IMR-90 (cell line): Measurements from ENCODE around the gene ZNF219. TPM values are rescaled to one million over a fixed set of nuclear protein-coding genes. Genes with fewer than 3 reads are reported as not detected.

Source experiments
- ATAC-seq: fragments of 200-7000 bp; cut with Tn5 transposase; 2 replicates; pipeline ENCODE4 v1.9.1; 2020; ENCODE audit warnings: low read depth, mild to moderate bottlenecking, moderate library complexity
- BruUV-seq: library from RNA; stranded (reverse); fragments of 400-500 nt; replicated peaks from 2 replicates; lab custom pipeline; 2021; lab: Mats Ljungman, UMichigan
- CTCF ChIA-PET: fragments of 300-600 bp; formaldehyde crosslinking; extraction: SDS; loops from one replicate; lab custom pipeline; 2021; ENCODE audit warnings: antibody characterized with exemption; lab: Yijun Ruan, JAX
- POLR2A ChIA-PET: fragments of 300-600 bp; sonication (Branson Sonifier 250); formaldehyde crosslinking; loops from one replicate; lab custom pipeline; 2022; ENCODE audit warnings: antibody characterized with exemption; ENCODE audit not compliant: unreplicated experiment; lab: Charles Lee
- DNase-seq: peaks from one replicate; pipeline ENCODE4 v3.0.0; 2013
- H2AFZ ChIP-seq: replicated peaks from 2 replicates; pipeline ENCODE3; 2013; ENCODE audit warnings: low read length, mild to moderate bottlenecking; ENCODE audit not compliant: poor library complexity
- H2AK5ac ChIP-seq: 2 replicates; pipeline ENCODE4 v1.6.1; 2013; ENCODE audit warnings: low read depth, low read length, inconsistent platforms
- H2AK9ac ChIP-seq: replicated peaks from 2 replicates; pipeline ENCODE3; 2013; ENCODE audit warnings: mild to moderate bottlenecking, low read depth, low read length, moderate library complexity; ENCODE audit not compliant: poor library complexity
- H2BK120ac ChIP-seq: 2 replicates; pipeline ENCODE4 v1.6.1; 2013; ENCODE audit warnings: low read depth, low read length, inconsistent platforms
- H2BK15ac ChIP-seq: 3 replicates; pipeline ENCODE4 v1.6.1; 2013; ENCODE audit warnings: low read depth, low read length, inconsistent platforms
- H2BK20ac ChIP-seq: 2 replicates; pipeline ENCODE4 v1.6.1; 2013; ENCODE audit warnings: low read depth, mild to moderate bottlenecking, inconsistent platforms, low read length, moderate library complexity
- H2BK5ac ChIP-seq: 2 replicates; pipeline ENCODE4 v1.6.1; 2013; ENCODE audit warnings: mild to moderate bottlenecking, low read depth, low read length, inconsistent platforms; ENCODE audit not compliant: poor library complexity, severe bottlenecking
- H3K14ac ChIP-seq: replicated peaks from 2 replicates; pipeline ENCODE4 v1.6.1; 2013; ENCODE audit warnings: low read depth, low read length, inconsistent platforms
- H3K18ac ChIP-seq: 2 replicates; pipeline ENCODE4 v1.6.1; 2013; ENCODE audit warnings: low read depth, low read length, control low read depth
- H3K23ac ChIP-seq: 2 replicates; pipeline ENCODE4 v1.6.1; 2013; ENCODE audit warnings: low read depth, low read length, inconsistent platforms
- H3K27ac ChIP-seq: 2 replicates; pipeline ENCODE4 v1.5.1; 2013; ENCODE audit warnings: mild to moderate bottlenecking, control low read depth, low read length; ENCODE audit not compliant: insufficient read depth
- H3K27me3 ChIP-seq: 2 replicates; pipeline ENCODE4 v1.6.1; 2013; ENCODE audit warnings: low read length; ENCODE audit not compliant: control insufficient read depth, insufficient read depth
- H3K36me3 ChIP-seq: 2 replicates; pipeline ENCODE4 v1.6.1; 2013; ENCODE audit warnings: low read length, mixed read lengths; ENCODE audit not compliant: control insufficient read depth, insufficient read depth
- H3K4ac ChIP-seq: 2 replicates; pipeline ENCODE4 v1.6.1; 2013; ENCODE audit warnings: low read depth, low read length, inconsistent platforms
- H3K4me1 ChIP-seq: 2 replicates; pipeline ENCODE4 v1.6.1; 2013; ENCODE audit warnings: low read length, mixed read lengths; ENCODE audit not compliant: control insufficient read depth, insufficient read depth
- H3K4me2 ChIP-seq: 2 replicates; pipeline ENCODE4 v1.6.1; 2013; ENCODE audit warnings: low read depth, mild to moderate bottlenecking, control low read depth, low read length, moderate library complexity
- H3K4me3 ChIP-seq: 2 replicates; pipeline ENCODE4 v1.5.1; 2013; ENCODE audit warnings: low read depth, mild to moderate bottlenecking, control low read depth, low read length, moderate library complexity; ENCODE audit not compliant: insufficient read depth
- H3K56ac ChIP-seq: 2 replicates; pipeline ENCODE4 v1.6.1; 2013; ENCODE audit warnings: low read length, inconsistent platforms; ENCODE audit not compliant: insufficient read depth; ENCODE audit errors: extremely low read depth
- H3K79me1 ChIP-seq, 2 experiments: 2 replicates each; pipeline ENCODE4 v1.6.1; 2013; ENCODE audit warnings: low read length in 2 of 2, inconsistent platforms in 1 of 2, low read depth in 1 of 2
- H3K9ac ChIP-seq: 2 replicates; pipeline ENCODE4 v1.6.1; 2013; ENCODE audit warnings: low read depth, low read length, control low read depth
- H3K9me1 ChIP-seq: 2 replicates; pipeline ENCODE4 v1.6.1; 2013; ENCODE audit warnings: low read length, inconsistent platforms; ENCODE audit not compliant: insufficient read depth
- H3K9me3 ChIP-seq: 2 replicates; pipeline ENCODE4 v1.6.1; 2013; ENCODE audit warnings: low read length; ENCODE audit not compliant: control insufficient read depth, insufficient read depth
- H4K20me1 ChIP-seq: 2 replicates; pipeline ENCODE4 v1.6.1; 2013; ENCODE audit warnings: low read length, inconsistent platforms; ENCODE audit not compliant: insufficient read depth
- H4K5ac ChIP-seq: 2 replicates; pipeline ENCODE4 v1.6.1; 2013; ENCODE audit warnings: mild to moderate bottlenecking, low read depth, low read length, control low read depth
- H4K8ac ChIP-seq, 2 experiments: 2 replicates each; pipeline ENCODE4 v1.6.1; 2013; ENCODE audit warnings: low read depth in 2 of 2, low read length in 2 of 2, control low read depth in 1 of 2, inconsistent platforms in 1 of 2
- H4K91ac ChIP-seq: 2 replicates; pipeline ENCODE4 v1.6.1; 2013; ENCODE audit warnings: low read depth, low read length, inconsistent platforms; ENCODE audit not compliant: insufficient read depth
- BHLHE40 ChIP-seq: fragments of 150-350 bp; IDR thresholded peaks from 2 replicates; pipeline ENCODE4 v1.6.1; 2016; ENCODE audit warnings: mild to moderate bottlenecking, low read depth, low read length
- CHD1 ChIP-seq: IDR thresholded peaks from 2 replicates; pipeline ENCODE4 v1.6.1; 2012; ENCODE audit warnings: low read depth, low read length, improper control_type of control experiment
- MAFK ChIP-seq: IDR thresholded peaks from 2 replicates; pipeline ENCODE4 v1.6.1; 2012; ENCODE audit warnings: low read depth, low read length, improper control_type of control experiment
- MAZ ChIP-seq: IDR thresholded peaks from 2 replicates; pipeline ENCODE4 v1.6.1; 2012; ENCODE audit warnings: low read depth, mild to moderate bottlenecking, low read length, improper control_type of control experiment, moderate library complexity, borderline replicate concordance
- MXI1 ChIP-seq: IDR thresholded peaks from 2 replicates; pipeline ENCODE4 v1.6.1; 2012; ENCODE audit warnings: low read depth, mild to moderate bottlenecking, low read length, moderate library complexity, borderline replicate concordance
- NFE2L2 ChIP-seq: fragments of 150-350 bp; IDR thresholded peaks from 2 replicates; pipeline ENCODE4 v1.6.1; 2016; ENCODE audit warnings: low read depth, mild to moderate bottlenecking, low read length
- RFX5 ChIP-seq: IDR thresholded peaks from 2 replicates; pipeline ENCODE4 v1.8.0; 2012; ENCODE audit warnings: low read depth, mild to moderate bottlenecking, low read length, moderate library complexity
- WGBS, 2 experiments: methylation state at CpG; one replicate each; pipeline versions ENCODE4 v1.1.5 to v1.1.7; 2013; ENCODE audit warnings: missing lambda C conversion rate in 2 of 2; ENCODE audit not compliant: insufficient read length in 1 of 2; ENCODE audit errors: extremely low coverage in 2 of 2; 5-methylcytosine and 5-hydroxymethylcytosine counted together
- dilution Hi-C: fragments of 300-500 bp; cut with HindIII; formaldehyde crosslinking; loops from one replicate; pipeline ENCODE4 v1.14.3; 2018; ENCODE audit warnings: low sequenced_read_pairs; ENCODE audit not compliant: unreplicated experiment
- in situ Hi-C: fragments of 300-500 bp; cut with MboI; formaldehyde crosslinking; loops from 3 replicates; pipeline ENCODE4 v1.14.3; 2019; ENCODE audit warnings: low sequenced_read_pairs, inconsistent platforms, mixed read lengths
- intact Hi-C: fragments of 100-400 bp; cut with micrococcal nuclease; formaldehyde crosslinking; loops from 2 replicates; pipeline ENCODE4 v1.10.0; 2022
- polyA plus RNA-seq, 3 experiments: library from polyadenylated mRNA; depleted of rRNA; stranded (reverse); fragments of >200 nt; gene quantifications; 2 replicates each; pipeline ENCODE4 v1.2.3, GENCODE V29; 2012; ENCODE audit warnings: low replicate concordance in 1 of 3
- total RNA-seq: library from RNA; depleted of rRNA; stranded (reverse); fragments of >200 nt; gene quantifications from 2 replicates; pipeline ENCODE4 v1.2.3, GENCODE V29; 2012
- TF ChIP-seq, protein P1 (sequence below): fragments of 150-350 bp; IDR thresholded peaks from 2 replicates; pipeline ENCODE4 v1.6.1; 2017; ENCODE audit warnings: mild to moderate bottlenecking, antibody characterized with exemption, low read length, low read depth

The ZNF219 gene
- total and polyA plus RNA-seq, 2 of the 4 experiments (the other 2 are of a cell fraction) = 0.90 to 3.8 TPM

DNA sequence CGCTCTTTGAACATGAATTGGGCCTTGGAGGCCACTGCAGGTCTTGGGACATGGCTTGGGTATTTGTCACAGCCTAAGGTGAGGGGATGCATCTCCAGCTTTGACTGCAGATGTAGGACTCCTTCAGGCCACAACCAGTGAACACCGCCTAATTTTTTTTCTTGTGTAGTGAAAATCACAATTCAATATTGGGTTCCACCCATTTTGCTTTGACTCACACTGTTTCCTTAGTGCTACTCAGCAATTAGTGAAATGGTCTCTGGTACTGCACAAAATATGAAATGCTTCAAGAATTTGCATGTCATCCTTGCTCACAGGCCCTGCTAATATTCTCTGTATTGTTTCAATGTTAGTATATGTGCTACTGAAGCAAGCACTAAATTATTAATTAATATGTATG is 14.9 kb upstream of the ZNF219 start:
- dilution Hi-C loops (no loop called here), intact Hi-C loops (no loop called here), in situ Hi-C loops (no loop called here)
- Histone ChIP-seq H2AFZ (no peak overlapping the region), H3K4me1 (no peaks in the 10 kb centered on the region), H3K18ac (no peak overlapping the region), H3K9ac (no peak overlapping the region), H4K20me1 (no peaks in the 10 kb centered on the region), H4K91ac (no peak overlapping the region), H3K56ac (no peak overlapping the region), H3K27ac (no peak overlapping the region), H3K36me3 (no peaks in the 10 kb centered on the region), H3K4me2 (no peak overlapping the region), H4K5ac (no peak overlapping the region), H2AK9ac (no peak overlapping the region), H2BK5ac (no peak overlapping the region), H2BK120ac (no peak overlapping the region), H3K4me3 (no peak overlapping the region), H3K14ac (no peak overlapping the region), H3K23ac (no peak overlapping the region), H2BK20ac (no peak overlapping the region), H3K4ac (no peak overlapping the region), H3K79me1 (no peaks in the 10 kb centered on the region), H3K9me1 (no peaks in the 10 kb centered on the region), H2AK5ac (no peak overlapping the region), H3K27me3 (no peaks in the 10 kb centered on the region), H2BK15ac (no peak overlapping the region), H3K9me3 (no peaks in the 10 kb centered on the region), H4K8ac (no peak overlapping the region)
- ATAC-seq (no peak), DNase-seq (no peak)
- CTCF ChIA-PET = no interaction called here
- POLR2A ChIA-PET = no interaction called here
- TF ChIP-seq RFX5 (no peak), NFE2L2 (no peak), BHLHE40 (no peak), CHD1 (no peak), MXI1 (no peak), MAFK (no peak), MAZ (no peak)
- TF ChIP-seq, protein P1, sequence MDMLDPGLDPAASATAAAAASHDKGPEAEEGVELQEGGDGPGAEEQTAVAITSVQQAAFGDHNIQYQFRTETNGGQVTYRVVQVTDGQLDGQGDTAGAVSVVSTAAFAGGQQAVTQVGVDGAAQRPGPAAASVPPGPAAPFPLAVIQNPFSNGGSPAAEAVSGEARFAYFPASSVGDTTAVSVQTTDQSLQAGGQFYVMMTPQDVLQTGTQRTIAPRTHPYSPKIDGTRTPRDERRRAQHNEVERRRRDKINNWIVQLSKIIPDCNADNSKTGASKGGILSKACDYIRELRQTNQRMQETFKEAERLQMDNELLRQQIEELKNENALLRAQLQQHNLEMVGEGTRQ = no peak
- no TSS peak for BruUV-seq
- no CpG with 5 or more reads among the region's 2 CpGs for WGBS, 2 experiments
